HG03457 (cell line): ENCODE measurements around the gene TLK1.
A peak's percentile ranks its signal among the peaks of the same experiment; 100 is the strongest.
"Not testable (repeated sequence)": the region's sequence is repeated elsewhere in the genome, so short reads cannot be mapped to it uniquely, and the experiment has no call there.

Experiments
- ATAC-seq: cut with Tn5 transposase; IDR thresholded peaks from one replicate; pipeline ENCODE4 v1.9.1; 2021; ENCODE audit warnings: moderate number of reproducible peaks; ENCODE audit not compliant: unreplicated experiment

TLK1 gene

DNA sequence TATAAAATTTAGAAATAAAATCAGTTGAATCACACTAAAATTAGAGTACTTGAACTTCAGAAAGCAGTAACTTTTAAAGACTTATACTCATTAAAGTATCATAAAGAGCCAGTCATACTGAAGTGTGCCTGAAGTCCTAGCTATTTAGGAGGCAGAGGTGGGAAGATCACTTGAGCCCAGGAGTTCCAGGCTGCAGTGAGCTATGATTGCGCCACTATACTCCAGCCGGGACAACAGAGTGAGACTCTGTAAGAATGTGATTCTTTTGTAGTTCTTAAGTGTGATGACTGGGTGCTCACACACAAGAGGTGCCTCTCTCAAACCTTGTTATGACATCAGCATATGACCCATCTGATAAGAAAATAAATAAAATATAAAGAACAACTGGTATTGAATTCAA is 14.6 kb downstream of the TLK1 start:
- ATAC-seq, result no peak

GRCh38 chr2:171143670-171144062 is 17.0 kb downstream of the TLK1 start:
- ATAC-seq, result no peak

GRCh38 chr2:171142398-171142797 is 18.3 kb downstream of the TLK1 start:
- ATAC-seq, result no peak

GRCh38 chr2:171141320-171141719 is 19.4 kb downstream of the TLK1 start:
- ATAC-seq, result no peak

- no peak for ATAC-seq
Measured at GRCh38 chr2:171139860-171140259, 20.8 kb downstream of the TLK1 start.

DNA sequence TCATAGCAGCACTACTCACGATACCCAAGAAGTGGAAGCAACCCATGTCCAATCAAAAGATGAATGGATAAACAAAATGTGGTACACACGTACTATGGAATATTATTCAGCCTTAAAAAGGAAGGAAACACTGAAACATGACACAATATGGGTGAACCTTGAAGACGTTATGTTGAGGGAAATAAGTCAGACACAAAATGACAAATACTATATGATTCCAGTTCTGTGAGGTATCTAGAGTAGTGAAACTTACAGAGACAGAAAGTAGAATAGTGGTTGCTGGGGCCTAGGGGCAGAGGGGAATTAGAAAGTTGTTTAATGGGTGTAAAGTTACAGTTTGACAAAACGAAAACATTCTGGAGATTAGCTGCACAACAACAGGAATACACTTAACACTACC is 24.7 kb downstream of the TLK1 start:
- peak; percentile 79 for ATAC-seq

GRCh38 chr2:171134624-171135230 is 26.0 kb downstream of the TLK1 start:
- no peak for ATAC-seq

GRCh38 chr2:171132086-171132485 is 28.6 kb downstream of the TLK1 start:
- ATAC-seq, result no peak

DNA sequence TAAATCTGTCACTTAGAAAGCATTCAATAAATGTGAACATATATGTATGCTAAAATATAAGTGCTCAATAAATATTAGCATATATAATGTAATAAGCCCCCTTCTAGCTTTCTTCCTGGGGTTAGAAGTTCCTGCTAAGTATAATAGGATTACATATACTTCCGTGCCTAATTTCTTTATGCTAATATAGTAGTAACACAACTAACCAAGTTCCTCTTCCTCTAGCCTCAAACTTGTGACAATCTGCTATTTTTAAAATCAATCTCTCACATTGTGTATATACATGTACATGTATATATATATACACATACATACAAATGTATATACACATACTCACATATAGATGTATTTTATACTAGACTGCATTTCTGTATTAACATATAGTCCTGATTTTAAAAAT is 32.2 kb downstream of the TLK1 start:
- no peak for ATAC-seq

- no peak for ATAC-seq
Measured at GRCh38 chr2:171124541-171124940, 36.2 kb downstream of the TLK1 start.

DNA sequence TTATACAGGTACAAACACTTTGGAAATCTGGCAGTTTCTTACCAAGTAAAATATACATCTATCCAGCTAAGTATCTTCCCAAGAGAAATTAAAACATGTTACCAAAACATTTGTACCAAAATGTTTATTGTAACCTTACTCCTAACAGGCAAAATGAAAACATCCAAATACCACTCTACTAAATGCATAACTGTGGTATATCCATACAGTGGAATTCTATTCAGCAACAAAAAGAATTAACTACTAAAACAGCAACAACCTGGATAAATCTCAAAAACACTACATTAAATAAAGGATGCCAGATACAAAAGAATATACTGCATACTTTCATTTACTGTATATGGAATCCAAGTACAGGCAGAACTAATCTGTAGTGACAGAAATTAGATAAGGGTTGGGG is 51.1 kb downstream of the TLK1 start:
- no peak for ATAC-seq

- ATAC-seq, result no peak
Measured at GRCh38 chr2:171109020-171109419, 51.7 kb downstream of the TLK1 start.

- no peak for ATAC-seq
Measured at GRCh38 chr2:171107803-171108202, 52.9 kb downstream of the TLK1 start.

DNA sequence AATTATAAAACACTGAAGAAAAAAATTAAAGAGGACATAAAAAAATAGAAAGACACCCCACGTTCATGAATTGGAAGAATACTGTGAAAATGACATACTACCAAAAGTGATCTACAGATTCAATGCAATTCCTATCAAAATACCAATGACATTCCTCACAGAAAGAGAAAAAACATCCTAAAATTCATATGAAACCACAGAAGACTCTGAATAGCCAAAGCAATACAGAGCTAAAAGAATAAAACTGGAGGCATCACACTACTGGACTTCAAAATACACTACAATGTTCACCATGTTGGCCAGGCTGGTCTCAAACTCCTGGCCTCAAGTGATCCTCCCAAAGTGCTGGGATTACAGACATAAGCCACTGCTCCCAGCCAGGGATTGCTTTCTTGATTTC is 56.3 kb downstream of the TLK1 start:
- no peak for ATAC-seq

- ATAC-seq, result no peak
Measured at GRCh38 chr2:171102802-171103201, 57.9 kb downstream of the TLK1 start.

DNA sequence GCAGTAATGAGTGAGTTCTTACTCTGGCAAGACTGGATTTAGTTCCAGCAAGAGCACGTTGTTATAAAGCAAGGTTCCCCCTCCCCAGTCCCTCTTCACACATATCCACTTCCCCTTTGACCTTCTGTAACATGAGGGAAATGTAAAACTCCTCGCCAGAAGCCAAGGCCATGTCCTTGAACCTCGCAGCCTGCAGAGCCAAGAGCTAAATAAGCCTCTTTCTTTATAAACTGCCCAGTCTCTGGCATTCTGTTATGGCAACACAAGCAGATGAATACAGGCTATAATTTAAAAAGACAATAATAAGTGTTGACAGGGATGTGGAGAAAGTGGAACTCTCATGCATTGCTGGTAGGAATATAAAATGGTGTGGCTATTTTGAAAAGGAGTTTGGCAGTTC is 60.3 kb downstream of the TLK1 start:
- no peak for ATAC-seq

- ATAC-seq, result no peak
Measured at GRCh38 chr2:171098607-171099006, 62.1 kb downstream of the TLK1 start.

DNA sequence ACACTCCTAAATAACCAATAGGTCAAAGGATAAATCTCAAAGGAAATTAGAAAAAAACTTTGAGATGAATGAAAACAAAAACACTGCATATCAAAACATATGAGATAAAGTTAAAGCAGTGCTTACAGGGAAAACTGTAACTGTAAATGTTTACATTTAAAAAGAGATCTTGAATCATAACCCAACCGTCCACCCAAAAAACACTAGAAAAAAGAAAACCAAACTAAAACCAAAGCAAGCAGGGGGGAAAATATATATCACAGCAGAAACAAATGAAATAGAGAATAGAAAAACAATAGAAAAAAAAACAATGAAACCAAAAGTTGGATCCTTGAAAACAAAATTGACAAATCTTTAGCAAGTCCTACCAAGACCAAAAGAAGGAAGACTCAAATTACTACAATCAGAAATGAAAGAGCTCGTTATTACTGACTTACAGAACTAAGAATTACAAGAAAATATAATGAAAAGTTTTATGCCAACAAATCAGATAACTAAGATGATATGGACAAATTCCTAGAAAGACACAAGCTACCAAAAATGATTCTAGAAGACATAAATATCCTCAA is 65.6 kb downstream of the TLK1 start:
- ATAC-seq, result no peak

DNA sequence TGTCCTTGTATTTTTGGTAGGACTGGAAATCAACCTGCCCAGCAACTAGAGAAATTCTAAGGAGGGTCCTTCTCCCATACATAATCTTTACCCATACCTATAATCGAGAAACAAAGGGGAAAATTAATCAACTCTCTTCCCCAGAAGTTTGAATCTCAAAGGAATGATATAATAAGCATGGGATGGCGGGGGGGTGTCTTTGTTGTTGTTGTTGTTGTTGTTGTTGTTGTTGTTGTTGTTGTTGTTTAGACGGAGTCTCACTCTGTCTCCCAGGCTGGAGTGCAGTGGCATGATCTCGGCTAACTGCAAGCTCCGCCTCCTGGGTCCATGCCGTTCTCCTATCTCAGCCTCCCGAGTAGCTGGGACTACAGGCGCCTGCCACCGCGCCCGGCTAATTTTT is 69.2 kb downstream of the TLK1 start:
- ATAC-seq, result not testable (repeated sequence)

GRCh38 chr2:171089489-171089888 is 71.2 kb downstream of the TLK1 start:
- no peak for ATAC-seq

GRCh38 chr2:171088057-171088834 is 72.4 kb downstream of the TLK1 start:
- no peak for ATAC-seq

- ATAC-seq, result no peak
Measured at GRCh38 chr2:171087547-171087946, 73.1 kb downstream of the TLK1 start.
